Measurements from ENCODE around the gene SNAP25. TPM values are rescaled to one million over a fixed set of nuclear protein-coding genes. Genes with fewer than 3 reads are reported as not detected.
A peak's percentile ranks its signal among the peaks of the same experiment; 100 is the strongest.

The SNAP25 gene
- total and polyA plus RNA-seq, 2 donors: 0.42 to 2.0 TPM

DNA sequence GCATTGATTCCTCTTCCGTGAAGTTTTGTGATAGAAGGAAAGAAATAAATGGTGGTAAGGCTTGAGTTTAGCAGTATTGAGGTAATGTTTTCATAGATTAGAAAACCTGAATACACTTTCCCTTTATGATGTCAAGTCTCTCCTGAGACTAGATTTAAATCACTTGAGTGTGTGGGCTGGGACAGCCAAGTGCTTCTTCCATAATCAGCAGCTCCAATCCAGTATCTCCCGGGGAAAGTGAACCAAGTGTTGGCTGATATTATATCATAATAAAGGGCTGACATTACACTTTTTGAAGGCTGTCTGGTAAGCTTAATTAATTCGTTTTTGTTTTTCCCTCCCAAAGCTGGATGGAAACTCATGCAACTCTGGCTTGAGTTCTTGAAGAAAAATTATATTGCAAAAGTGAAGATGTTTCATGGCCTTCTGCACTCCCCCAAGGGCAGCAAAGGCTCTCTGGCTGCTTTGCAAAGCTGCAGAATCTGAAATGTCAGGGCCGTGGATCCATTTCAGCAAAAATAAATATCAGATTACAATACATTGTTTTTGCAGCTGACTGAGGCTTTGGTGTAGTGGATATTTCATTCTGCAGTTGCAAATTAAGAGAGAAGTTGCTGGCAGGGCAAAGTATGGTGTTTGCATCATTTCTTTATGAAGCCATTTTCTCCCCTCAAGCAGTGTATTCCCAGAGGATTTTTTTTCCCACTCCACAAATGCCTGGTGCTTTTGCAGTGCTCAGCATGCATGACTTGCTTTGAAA is 114.2 kb downstream of the SNAP25 start:
- WGBS: 91% methylated on average over 4 of the region's 4 CpGs
- Histone ChIP-seq H3K36me3 (ENCODE audit: control insufficient read depth in 2 of 2, insufficient read depth in 2 of 2, low read length in 1 of 2) (no peaks in the 10 kb centered on the region), H3K4me1 (ENCODE audit: control insufficient read depth in 2 of 2, insufficient read depth in 2 of 2, low read length in 2 of 2) (no peaks in the 10 kb centered on the region), H3K27ac (ENCODE audit: low read depth in 1 of 2, low read length in 1 of 2) (no peak overlapping the region), H3K27me3 (ENCODE audit: control insufficient read depth in 2 of 2, insufficient read depth in 1 of 2, low read length in 1 of 2) (no peaks in the 10 kb centered on the region), H3K9me3 (ENCODE audit: control insufficient read depth in 2 of 2, insufficient read depth in 1 of 2, low read length in 1 of 2) (no peaks in the 10 kb centered on the region), H3K4me3 (ENCODE audit: low read length in 2 of 2) (no peak overlapping the region)
- peak in 1 of 9 donors; percentile 6 for DNase-seq (ENCODE audit: low read depth in 6 of 9, low spot score in 9 of 9)

DNA sequence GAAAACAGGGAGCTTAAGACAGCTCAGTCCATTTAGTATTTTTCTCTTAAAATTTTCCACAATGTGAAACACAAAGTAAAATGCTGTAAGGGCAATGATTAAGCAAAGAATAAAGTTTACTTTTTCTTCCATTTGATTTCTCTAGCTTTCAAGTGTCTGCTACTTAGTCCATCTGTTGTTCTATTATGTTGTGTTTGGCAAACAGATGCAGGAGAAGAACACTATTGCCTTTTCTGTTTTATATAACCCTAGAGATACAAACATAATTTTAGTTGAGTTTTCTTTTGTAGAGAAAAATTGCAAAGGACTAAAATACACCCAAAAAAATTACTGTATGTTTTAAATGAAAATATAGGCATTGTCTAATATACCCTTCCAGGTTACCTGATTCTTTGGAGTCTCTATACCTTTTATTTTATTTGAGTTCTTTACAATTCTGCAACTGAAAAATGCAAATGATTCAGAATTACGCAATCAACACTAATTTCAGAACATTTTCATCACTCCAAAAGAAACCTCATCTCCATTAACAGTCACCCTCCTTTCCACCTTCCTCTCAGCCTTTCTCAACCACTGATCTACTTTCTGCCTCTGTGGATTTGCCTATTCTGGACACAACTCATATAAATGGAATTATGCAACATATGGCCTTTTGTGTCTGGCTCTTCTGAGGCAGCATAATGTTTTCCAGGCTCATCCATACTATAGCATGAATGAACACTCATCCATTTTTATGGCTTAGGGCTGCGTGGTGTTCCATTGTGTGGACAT is 118.5 kb downstream of the SNAP25 start:
- H3K4me1 ChIP-seq (ENCODE audit: control insufficient read depth in 2 of 2, insufficient read depth in 2 of 2, low read length in 2 of 2): no peaks in the 10 kb centered on the region
- peaks cover 0 to 13% of the 10 kb centered on the region in 2 donors for H3K9me3 ChIP-seq (ENCODE audit: control insufficient read depth in 2 of 2, insufficient read depth in 1 of 2, low read length in 1 of 2)
- DNase-seq (ENCODE audit: low read depth in 6 of 9, low spot score in 9 of 9): no peak
- no peaks in the 10 kb centered on the region for H3K27me3 ChIP-seq (ENCODE audit: control insufficient read depth in 2 of 2, insufficient read depth in 1 of 2, low read length in 1 of 2)
- H3K4me3 ChIP-seq (ENCODE audit: low read length in 2 of 2): no peak overlapping the region
- 92% methylated on average over 2 of the region's 2 CpGs for WGBS
- no peaks in the 10 kb centered on the region for H3K36me3 ChIP-seq (ENCODE audit: control insufficient read depth in 2 of 2, insufficient read depth in 2 of 2, low read length in 1 of 2)
- no peak overlapping the region for H3K27ac ChIP-seq (ENCODE audit: low read depth in 1 of 2, low read length in 1 of 2)

DNA sequence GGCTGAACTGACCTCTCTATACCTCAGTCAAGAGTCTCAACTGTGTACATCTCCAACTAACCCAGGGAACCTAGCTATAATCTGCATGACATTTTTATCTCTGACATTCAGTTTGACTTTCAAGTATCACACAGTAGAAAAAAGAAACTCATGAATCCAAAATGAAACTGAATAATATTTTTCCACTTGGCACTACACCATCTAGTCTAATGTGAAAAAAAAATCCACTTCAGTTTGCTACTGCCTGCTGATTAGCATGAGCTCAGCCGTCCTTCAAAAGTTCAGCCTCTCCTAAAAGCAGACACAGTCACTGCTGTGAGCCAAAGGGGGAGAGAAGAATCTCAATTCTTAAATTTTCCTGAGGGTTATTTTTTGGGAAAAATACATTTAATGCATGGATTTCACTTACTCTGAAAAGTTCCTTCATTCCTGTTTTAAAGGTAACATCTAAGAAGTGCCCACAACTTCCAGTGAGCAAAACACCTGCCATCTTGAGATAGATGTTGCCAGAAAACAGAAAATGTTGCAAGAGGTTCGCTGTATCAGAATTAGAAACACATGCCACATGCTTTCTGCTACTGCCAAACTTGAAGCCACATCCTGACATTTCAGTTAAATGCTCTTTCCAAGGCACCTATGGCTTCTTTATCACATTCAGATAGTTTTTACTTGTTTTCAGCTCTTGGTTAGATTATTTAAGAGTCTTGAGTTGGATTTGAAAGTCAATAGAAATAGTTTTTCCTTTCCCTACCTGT is 120.0 kb downstream of the SNAP25 start:
- Histone ChIP-seq H3K36me3 (ENCODE audit: control insufficient read depth in 2 of 2, insufficient read depth in 2 of 2, low read length in 1 of 2) (no peaks in the 10 kb centered on the region), H3K4me1 (ENCODE audit: control insufficient read depth in 2 of 2, insufficient read depth in 2 of 2, low read length in 2 of 2) (no peaks in the 10 kb centered on the region), H3K27me3 (ENCODE audit: control insufficient read depth in 2 of 2, insufficient read depth in 1 of 2, low read length in 1 of 2) (no peaks in the 10 kb centered on the region), H3K9me3 (ENCODE audit: control insufficient read depth in 2 of 2, insufficient read depth in 1 of 2, low read length in 1 of 2) (peaks cover 0 to 15% of the 10 kb centered on the region in 2 donors), H3K4me3 (ENCODE audit: low read length in 2 of 2) (no peak overlapping the region), H3K27ac (ENCODE audit: low read depth in 1 of 2, low read length in 1 of 2) (no peak overlapping the region)
- no peak for DNase-seq (ENCODE audit: low read depth in 6 of 9, low spot score in 9 of 9)
- WGBS: 87% methylated on average over 2 of the region's 2 CpGs

DNA sequence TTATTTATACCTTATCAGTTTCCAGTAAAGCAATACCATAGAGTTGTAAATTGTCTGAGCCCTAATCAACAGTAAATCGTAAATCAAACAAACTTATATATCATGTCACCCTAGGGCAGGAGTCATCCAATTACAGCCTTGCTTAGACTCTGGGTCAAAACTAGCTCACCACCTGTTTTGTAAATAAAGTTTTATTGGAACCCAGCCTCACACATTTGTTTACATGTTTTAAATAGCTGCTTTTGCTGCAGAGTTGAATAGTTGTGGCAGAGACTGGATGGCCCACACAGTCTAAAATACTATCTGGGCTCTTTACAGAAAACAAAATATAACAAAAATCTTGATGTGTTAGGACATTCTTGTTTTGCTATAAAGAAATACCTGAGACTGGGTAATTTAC is 121.0 kb downstream of the SNAP25 start:
- peaks cover 0 to 15% of the 10 kb centered on the region in 2 donors for H3K9me3 ChIP-seq (ENCODE audit: control insufficient read depth in 2 of 2, insufficient read depth in 1 of 2, low read length in 1 of 2)
- WGBS: 96% methylated on average over 1 of the region's 1 CpG
- H3K4me1 ChIP-seq (ENCODE audit: control insufficient read depth in 2 of 2, insufficient read depth in 2 of 2, low read length in 2 of 2): no peaks in the 10 kb centered on the region
- no peaks in the 10 kb centered on the region for H3K36me3 ChIP-seq (ENCODE audit: control insufficient read depth in 2 of 2, insufficient read depth in 2 of 2, low read length in 1 of 2)
- H3K27ac ChIP-seq (ENCODE audit: low read depth in 1 of 2, low read length in 1 of 2): no peak overlapping the region
- DNase-seq (ENCODE audit: low read depth in 6 of 9, low spot score in 9 of 9): no peak
- H3K27me3 ChIP-seq (ENCODE audit: control insufficient read depth in 2 of 2, insufficient read depth in 1 of 2, low read length in 1 of 2): no peaks in the 10 kb centered on the region
- H3K4me3 ChIP-seq (ENCODE audit: low read length in 2 of 2): no peak overlapping the region

DNA sequence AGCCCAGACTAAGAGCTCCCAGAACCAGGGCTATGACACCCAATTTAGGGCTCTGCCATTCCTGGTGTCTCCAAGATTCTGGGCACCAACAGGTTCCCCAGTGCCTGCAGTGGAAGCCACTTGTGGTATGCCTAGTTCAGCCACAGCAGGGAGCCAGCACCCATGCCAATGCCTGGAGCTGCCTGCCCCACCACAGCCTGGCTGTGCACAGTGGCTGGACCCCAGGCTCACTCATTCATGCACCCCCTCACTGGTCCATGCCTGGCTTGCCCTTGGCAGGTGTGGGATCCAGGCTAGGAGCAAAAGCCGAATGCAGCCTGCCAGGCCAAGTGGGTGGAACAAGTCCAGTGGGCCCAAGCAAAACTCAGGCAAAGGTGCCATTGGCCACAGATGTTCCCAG is 123.5 kb downstream of the SNAP25 start:
- Histone ChIP-seq H3K27me3 (ENCODE audit: control insufficient read depth in 2 of 2, insufficient read depth in 1 of 2, low read length in 1 of 2) (no peaks in the 10 kb centered on the region), H3K9me3 (ENCODE audit: control insufficient read depth in 2 of 2, insufficient read depth in 1 of 2, low read length in 1 of 2) (peaks cover 0 to 15% of the 10 kb centered on the region in 2 donors), H3K4me3 (ENCODE audit: low read length in 2 of 2) (no peak overlapping the region), H3K4me1 (ENCODE audit: control insufficient read depth in 2 of 2, insufficient read depth in 2 of 2, low read length in 2 of 2) (no peaks in the 10 kb centered on the region), H3K27ac (ENCODE audit: low read depth in 1 of 2, low read length in 1 of 2) (no peak overlapping the region), H3K36me3 (ENCODE audit: control insufficient read depth in 2 of 2, insufficient read depth in 2 of 2, low read length in 1 of 2) (no peaks in the 10 kb centered on the region)
- 100% methylated on average over 1 of the region's 1 CpG for WGBS
- no peak for DNase-seq (ENCODE audit: low read depth in 6 of 9, low spot score in 9 of 9)

DNA sequence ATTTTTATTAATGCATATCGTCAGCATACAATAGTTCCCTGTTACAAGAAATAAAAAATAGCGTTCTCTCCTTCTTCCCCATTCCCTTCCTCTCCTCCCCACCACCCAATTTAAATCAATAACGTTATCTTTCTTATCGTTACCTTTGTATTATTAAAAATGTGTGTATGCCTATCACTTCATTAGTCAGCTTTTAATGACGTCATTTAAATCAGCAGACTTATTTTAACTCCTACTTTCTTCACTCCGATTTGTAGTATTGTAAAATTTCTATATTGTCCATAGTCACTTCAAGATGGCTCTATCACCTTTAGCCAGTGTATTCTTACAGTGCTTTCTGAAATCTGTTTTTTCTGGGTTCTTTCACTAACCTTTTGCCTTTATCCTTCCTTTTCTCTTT is 126.3 kb downstream of the SNAP25 start:
- no peaks in the 10 kb centered on the region for H3K27me3 ChIP-seq (ENCODE audit: control insufficient read depth in 2 of 2, insufficient read depth in 1 of 2, low read length in 1 of 2)
- DNase-seq (ENCODE audit: low read depth in 6 of 9, low spot score in 9 of 9): no peak
- no peak overlapping the region for H3K4me3 ChIP-seq (ENCODE audit: low read length in 2 of 2)
- 96% methylated on average over 6 of the region's 6 CpGs for WGBS
- H3K9me3 ChIP-seq (ENCODE audit: control insufficient read depth in 2 of 2, insufficient read depth in 1 of 2, low read length in 1 of 2): peaks cover 0 to 15% of the 10 kb centered on the region in 2 donors
- H3K4me1 ChIP-seq (ENCODE audit: control insufficient read depth in 2 of 2, insufficient read depth in 2 of 2, low read length in 2 of 2): no peaks in the 10 kb centered on the region
- no peak overlapping the region for H3K27ac ChIP-seq (ENCODE audit: low read depth in 1 of 2, low read length in 1 of 2)
- no peaks in the 10 kb centered on the region for H3K36me3 ChIP-seq (ENCODE audit: control insufficient read depth in 2 of 2, insufficient read depth in 2 of 2, low read length in 1 of 2)

DNA sequence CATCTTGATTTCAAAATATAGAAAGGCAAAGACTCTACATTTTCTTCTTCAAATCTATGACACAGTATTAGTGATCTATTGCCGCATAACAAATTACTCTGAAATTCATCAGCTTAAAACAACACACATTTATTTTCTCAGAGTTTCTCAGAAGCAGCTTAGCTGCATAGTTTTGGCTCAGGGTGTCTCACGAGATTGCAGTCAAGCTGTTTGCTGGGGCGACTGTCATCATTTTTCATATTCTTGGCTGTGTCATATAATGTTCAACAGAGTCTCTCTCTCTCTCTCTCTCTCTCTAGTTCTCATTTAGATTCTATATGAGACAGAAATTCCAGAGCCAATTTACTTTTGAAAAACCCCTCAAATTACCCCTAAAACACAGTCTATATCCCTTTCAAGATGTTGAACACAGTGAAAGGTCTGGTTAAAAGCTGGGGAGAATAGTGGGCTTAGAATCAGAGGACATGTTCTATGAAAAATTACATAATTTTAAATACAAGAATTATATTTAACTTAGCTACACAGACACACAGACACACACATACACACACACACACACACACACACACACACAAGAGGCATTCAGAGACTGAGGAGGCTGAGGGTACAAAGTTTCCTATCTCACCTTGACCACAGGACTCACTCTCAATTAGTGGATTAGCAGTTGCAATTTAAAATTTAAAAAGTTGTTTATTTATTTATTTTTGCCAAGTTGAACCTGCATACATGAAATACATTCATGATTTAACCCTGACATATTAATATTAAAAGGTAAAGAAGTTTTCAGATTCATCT is 128.7 kb downstream of the SNAP25 start:
- peaks cover 0 to under 1% of the 10 kb centered on the region in 2 donors for H3K9me3 ChIP-seq (ENCODE audit: control insufficient read depth in 2 of 2, insufficient read depth in 1 of 2, low read length in 1 of 2)
- no peaks in the 10 kb centered on the region for H3K36me3 ChIP-seq (ENCODE audit: control insufficient read depth in 2 of 2, insufficient read depth in 2 of 2, low read length in 1 of 2)
- H3K27ac ChIP-seq (ENCODE audit: low read depth in 1 of 2, low read length in 1 of 2): no peak overlapping the region
- 93% methylated on average over 3 of the region's 3 CpGs for WGBS
- no peak for DNase-seq (ENCODE audit: low read depth in 6 of 9, low spot score in 9 of 9)
- H3K4me1 ChIP-seq (ENCODE audit: control insufficient read depth in 2 of 2, insufficient read depth in 2 of 2, low read length in 2 of 2): no peaks in the 10 kb centered on the region
- no peaks in the 10 kb centered on the region for H3K27me3 ChIP-seq (ENCODE audit: control insufficient read depth in 2 of 2, insufficient read depth in 1 of 2, low read length in 1 of 2)
- no peak overlapping the region for H3K4me3 ChIP-seq (ENCODE audit: low read length in 2 of 2)

DNA sequence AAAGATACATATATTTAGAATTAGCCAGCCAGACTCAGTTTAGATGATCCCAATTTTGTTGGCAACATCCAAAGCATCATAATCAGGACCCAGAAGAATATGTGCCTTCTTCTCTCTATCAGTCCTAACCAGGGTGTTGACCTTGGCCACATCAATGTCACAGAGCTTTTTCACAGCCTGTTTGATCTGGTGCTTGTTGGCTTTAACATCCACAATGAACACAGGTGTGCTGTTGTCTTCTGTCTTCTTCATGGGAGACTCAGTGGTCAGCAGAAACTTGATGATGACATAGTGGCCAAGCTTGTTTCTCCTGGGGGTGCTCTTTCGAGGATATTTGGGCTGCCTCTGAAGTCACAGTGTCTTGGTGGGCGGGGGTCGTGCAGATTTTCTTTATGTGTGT is 130.5 kb downstream of the SNAP25 start:
- 91% methylated on average over 3 of the region's 3 CpGs for WGBS
- H3K27me3 ChIP-seq (ENCODE audit: control insufficient read depth in 2 of 2, insufficient read depth in 1 of 2, low read length in 1 of 2): no peaks in the 10 kb centered on the region

More for the DNA sequence above, 130.5 kb downstream of the SNAP25 start:
- Histone ChIP-seq H3K36me3 (ENCODE audit: control insufficient read depth in 2 of 2, insufficient read depth in 2 of 2, low read length in 1 of 2) (no peaks in the 10 kb centered on the region), H3K4me1 (ENCODE audit: control insufficient read depth in 2 of 2, insufficient read depth in 2 of 2, low read length in 2 of 2) (no peaks in the 10 kb centered on the region), H3K27ac (ENCODE audit: low read depth in 1 of 2, low read length in 1 of 2) (no peak overlapping the region), H3K4me3 (ENCODE audit: low read length in 2 of 2) (no peak overlapping the region), H3K9me3 (ENCODE audit: control insufficient read depth in 2 of 2, insufficient read depth in 1 of 2, low read length in 1 of 2) (no peaks in the 10 kb centered on the region)
- no peak for DNase-seq (ENCODE audit: low read depth in 6 of 9, low spot score in 9 of 9)
